Limb (tissue), 2 donors: ENCODE data around the gene SLC33A1.

Experiments used
- DNase-seq, 2 donors: peaks; one replicate each; pipeline ENCODE4 v3.0.0-alpha.2; 2016; ENCODE audit errors: extremely low spot score in 2 of 2

The SLC33A1 gene

DNA sequence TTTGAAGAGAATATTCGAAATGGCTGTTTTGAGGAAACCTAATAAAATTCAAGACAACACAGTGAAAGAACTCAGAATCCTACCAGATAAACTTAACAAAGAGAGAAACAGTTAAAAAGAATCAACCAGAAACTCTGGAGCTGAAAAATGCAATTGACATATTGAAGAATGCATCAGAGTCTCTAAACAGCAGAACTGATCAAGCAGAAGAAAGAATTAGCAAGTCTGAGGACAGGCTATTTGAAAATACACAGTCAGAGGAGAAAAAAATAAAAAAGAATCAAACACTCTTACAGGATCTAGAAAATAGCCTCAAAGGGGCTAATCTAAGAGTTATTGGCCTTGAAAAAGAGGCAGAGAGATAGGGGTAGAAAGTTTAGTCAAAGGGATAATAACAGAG is 61.7 kb downstream of the SLC33A1 start:
- DNase-seq: no peak

DNA sequence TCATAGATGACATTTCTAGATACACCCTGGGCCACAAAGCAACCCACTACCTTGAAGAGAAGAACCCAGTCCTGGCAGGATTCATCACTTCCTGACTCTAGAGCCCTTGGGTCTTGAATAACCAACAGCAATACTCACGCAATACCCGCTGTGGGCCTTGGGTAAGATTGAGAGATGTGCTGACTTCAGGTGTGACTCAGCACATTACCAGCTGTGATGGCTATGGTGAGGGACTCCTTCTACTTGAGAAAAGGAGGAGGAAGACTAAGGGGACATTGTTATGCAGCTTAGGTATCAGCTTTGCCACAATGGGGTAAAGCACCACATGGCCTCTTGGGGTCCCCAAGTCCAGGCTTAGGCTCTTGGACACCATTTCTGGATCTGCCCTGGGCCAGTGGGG is 63.0 kb downstream of the SLC33A1 start:
- no peak for DNase-seq

DNA sequence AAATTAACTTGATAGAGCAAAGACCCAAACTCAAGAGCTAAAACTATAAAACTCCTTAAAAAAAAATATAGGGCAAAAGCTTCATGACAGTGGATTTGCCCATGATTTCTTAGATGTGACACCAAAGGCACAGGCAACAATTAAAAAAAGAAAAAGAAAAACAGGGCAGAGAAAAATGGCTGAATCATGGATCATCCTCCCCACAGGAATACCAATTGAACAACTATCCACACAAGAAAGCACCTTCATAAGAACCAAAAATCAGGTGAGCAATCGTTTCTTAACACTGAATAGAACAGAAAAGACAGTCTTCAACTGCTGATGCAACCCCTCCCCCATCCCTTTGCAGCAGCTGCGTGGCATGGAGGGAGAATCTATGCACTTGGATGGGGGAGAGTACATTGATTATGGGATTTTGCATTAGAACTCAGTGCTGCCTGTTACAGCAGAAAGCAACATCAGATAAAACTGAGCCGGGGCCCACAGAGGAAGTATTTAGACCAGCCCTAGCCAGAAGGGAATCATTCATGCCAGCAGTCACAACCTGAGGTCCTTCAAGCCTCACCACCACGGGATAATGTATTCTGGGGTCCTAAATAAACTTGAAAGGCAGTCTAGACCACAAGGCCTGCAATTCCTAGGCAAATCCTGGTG is 63.8 kb downstream of the SLC33A1 start:
- no peak for DNase-seq

DNA sequence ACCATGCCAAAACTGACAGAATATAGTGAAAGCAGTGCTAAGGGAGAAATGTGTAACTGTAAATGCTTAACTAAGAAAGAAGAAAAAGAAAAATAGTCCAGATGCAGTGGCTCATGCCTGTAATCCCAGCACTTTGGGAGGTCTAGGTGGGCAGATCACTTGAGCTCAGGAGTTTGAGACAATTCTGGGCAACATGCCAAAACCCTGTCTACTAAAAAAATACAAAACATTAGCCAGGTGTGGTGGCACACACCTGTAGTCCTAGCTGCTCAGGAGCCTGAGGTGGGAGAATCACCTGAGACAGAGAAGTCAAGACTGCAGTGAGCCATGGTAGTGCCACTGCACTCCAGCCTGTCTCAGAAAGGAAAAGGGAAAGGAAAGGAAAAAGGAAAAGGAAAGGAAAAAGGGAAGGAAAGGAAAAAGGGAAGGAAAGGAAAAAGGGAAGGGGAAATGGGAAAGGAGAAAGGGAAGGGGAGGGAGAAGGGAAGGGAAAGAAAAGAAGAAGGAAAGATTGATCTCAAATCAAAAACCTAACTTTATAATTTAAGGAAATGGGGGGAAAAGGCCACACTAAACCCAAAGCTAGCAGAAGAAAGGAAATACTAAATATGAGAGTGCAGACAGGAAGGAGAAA is 68.4 kb downstream of the SLC33A1 start:
- DNase-seq: no peak

DNA sequence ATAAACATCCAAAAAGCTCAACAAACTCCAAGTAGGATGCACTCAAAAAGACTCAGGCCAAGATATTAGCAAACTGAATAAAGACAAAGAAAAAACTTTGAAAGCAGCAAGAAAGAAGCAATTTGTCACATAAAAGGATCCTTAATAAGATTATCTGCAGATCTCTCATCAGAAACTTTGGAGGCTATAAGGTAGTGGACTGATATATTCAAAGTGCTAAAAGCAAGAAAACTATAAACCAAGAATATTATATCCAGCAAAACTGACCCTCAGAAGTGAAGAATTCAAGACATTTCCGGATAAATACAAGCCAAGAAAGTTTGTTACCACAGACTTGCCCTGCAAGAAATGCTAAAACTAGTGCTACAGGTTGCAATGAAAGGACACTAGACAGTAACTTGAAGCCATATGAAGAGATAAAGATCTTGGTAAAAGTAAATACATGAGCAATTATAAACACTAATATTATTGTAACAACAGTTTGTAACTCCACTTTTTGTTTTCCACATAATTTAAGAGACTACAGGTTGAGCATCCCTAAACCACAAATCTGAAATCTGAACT is 71.8 kb downstream of the SLC33A1 start:
- DNase-seq: no peak

DNA sequence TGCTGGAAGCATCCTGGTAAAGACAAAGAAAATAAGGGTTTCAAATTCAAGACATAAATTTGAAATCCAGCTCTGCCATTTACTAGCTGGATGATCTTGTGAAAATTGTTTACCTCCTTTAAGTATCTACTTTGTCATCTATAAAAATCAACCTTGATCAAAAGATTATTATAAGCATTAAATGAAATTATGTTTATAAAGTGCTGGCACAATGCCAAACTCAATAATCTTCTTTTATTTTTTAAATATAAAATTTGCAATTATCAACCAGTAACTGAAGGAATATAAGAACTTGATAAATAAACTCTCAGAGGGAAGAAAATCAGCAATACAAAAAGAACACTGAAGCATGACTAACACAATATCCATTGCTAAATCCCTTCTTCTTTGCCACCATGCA is 73.9 kb downstream of the SLC33A1 start:
- DNase-seq: no peak

DNA sequence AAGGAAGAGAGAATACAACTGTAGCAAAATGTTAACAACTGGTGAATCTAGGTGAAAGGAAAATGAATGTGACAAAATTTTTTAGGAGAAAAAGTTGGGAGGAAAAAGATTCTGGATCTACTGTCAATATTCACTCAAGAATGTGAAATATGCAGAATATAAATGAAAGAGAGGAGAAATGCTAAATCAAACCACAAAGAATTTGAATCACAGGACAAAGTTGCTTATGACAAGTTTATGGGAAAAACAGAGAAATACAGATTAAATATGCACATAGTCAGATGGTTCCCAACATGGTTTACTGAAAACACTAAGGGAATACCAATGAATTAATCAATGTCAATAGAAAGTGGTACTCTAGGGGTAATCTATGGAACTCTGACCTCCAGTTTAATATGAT is 75.8 kb downstream of the SLC33A1 start:
- no peak for DNase-seq

DNA sequence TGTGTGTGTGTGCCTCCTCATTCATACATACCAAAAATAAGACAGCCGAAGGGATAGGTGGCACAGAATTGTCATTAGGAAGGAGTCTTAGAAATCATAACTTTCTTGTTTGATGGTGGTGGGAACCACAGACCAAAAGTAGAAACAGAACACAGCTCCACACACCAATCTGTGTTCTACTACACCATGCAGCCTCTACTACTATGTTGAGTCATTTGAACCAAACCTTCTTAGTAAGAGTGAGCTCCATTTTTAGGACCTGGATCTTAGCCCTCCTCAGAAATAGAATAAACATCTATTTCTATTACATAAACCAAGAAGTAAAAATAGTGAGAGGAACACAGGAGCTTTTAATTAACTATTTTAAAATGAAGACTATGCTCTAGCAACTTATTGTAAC is 81.4 kb downstream of the SLC33A1 start:
- DNase-seq: no peak

DNA sequence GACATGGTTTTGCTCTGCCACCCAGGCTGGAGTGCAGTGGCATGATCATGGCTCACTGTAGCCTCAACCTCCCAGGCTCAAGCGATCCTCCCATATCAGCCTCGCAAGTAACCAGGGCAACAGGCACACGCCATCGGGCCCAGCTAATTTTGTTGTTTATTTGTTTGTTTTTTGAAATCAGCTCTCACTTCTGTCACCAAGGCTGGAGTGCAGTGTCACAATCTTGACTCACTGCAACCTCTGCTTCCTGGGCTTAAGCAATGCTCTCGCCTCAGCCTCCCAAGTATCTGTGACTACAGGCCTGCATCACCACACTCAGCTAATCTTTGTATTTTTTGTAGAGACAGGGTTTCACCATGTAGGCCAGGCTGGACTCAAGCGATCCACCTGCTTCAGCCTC is 83.1 kb downstream of the SLC33A1 start:
- DNase-seq: no peak
